Mesothelial cell of epicardium (in vitro differentiated cells): ENCODE measurements around the gene ACOXL. TPM values are rescaled to one million over a fixed set of nuclear protein-coding genes. Genes with fewer than 3 reads are reported as not detected.
"Not testable (repeated sequence)": the region's sequence is repeated elsewhere in the genome, so short reads cannot be mapped to it uniquely, and the experiment has no call there.

Experiments
- DNase-seq, 2 experiments: peaks; one replicate each; pipeline ENCODE4 v3.0.0; 2021; ENCODE audit warnings: low spot score in 2 of 2; ENCODE audit not compliant: unreplicated experiment in 2 of 2
- H3K27ac Mint-ChIP-seq: 2 replicates; pipeline ENCODE4 v1.8.0; 2021; ENCODE audit warnings: mixed read lengths
- H3K27me3 Mint-ChIP-seq: 2 replicates; pipeline ENCODE4 v1.8.0; 2021; ENCODE audit warnings: low read depth, mixed read lengths
- H3K36me3 Mint-ChIP-seq: 2 replicates; pipeline ENCODE4 v1.8.0; 2021; ENCODE audit warnings: mixed read lengths
- H3K4me1 Mint-ChIP-seq: 2 replicates; pipeline ENCODE4 v1.8.0; 2021; ENCODE audit warnings: mixed read lengths
- H3K4me3 Mint-ChIP-seq: 2 replicates; pipeline ENCODE4 v1.8.0; 2021; ENCODE audit warnings: mild to moderate bottlenecking, moderate library complexity, mixed read lengths
- H3K9me3 Mint-ChIP-seq: 2 replicates; pipeline ENCODE4 v1.8.0; 2021; ENCODE audit warnings: mixed read lengths
- CTCF ChIP-seq: fragments of 200-600 bp; sonication (generic); IDR thresholded peaks from one replicate; pipeline ENCODE4 v1.5.0; 2021; ENCODE audit warnings: antibody characterized with exemption; ENCODE audit not compliant: unreplicated experiment
- total RNA-seq: library from RNA; stranded (reverse); gene quantifications from 3 replicates; pipeline ENCODE4 v1.2.1, GENCODE V29; 2021

The ACOXL gene
- total RNA-seq, 1 donor from 2014 or later = 0.20 TPM

- Mint-ChIP-seq H3K9me3 (no peaks in the 10 kb centered on the region), H3K36me3 (no peaks in the 10 kb centered on the region), H3K4me1 (no peaks in the 10 kb centered on the region), H3K27me3 (peaks cover 19% of the 10 kb centered on the region), H3K4me3 (no peak overlapping the region), H3K27ac (no peak overlapping the region)
- no peak for DNase-seq
- TF ChIP-seq CTCF = no peak
These were observed 120.3 kb downstream of the ACOXL start for GRCh38 chr2:110852541-110853263.

DNA sequence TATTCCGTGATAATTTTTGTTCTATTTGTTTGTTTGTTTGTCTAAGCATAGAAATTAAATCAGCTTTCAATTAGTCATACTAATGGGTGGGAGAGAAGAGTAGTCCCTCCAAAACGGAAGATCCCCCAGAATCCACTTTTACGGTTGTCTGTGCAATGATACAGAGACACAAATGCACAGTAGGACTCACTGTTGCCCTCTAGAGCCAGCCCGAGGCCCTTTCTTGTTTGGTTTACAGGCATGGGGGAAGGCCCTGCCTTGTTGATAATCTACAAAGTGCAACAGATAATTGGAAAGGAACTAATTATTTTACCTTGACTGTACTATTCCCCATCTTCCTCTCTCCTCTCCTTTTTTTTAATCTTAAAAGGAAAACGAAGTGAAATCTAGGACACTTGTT lies 121.1 kb downstream of the ACOXL start:
- Mint-ChIP-seq H3K9me3 (no peaks in the 10 kb centered on the region), H3K36me3 (no peaks in the 10 kb centered on the region), H3K27ac (no peak overlapping the region), H3K4me1 (no peaks in the 10 kb centered on the region), H3K27me3 (peaks cover 23% of the 10 kb centered on the region), H3K4me3 (no peak overlapping the region)
- no peak for TF ChIP-seq CTCF
- no peak for DNase-seq

- H3K9me3 Mint-ChIP-seq = no peaks in the 10 kb centered on the region
- H3K36me3 Mint-ChIP-seq = no peaks in the 10 kb centered on the region
- H3K27me3 Mint-ChIP-seq = peaks cover 24% of the 10 kb centered on the region
- no peak overlapping the region for H3K27ac Mint-ChIP-seq
- no peak for DNase-seq
- no peak overlapping the region for H3K4me3 Mint-ChIP-seq
- no peak for TF ChIP-seq CTCF
- peaks cover under 1% of the 10 kb centered on the region for H3K4me1 Mint-ChIP-seq
These were observed 121.6 kb downstream of the ACOXL start for GRCh38 chr2:110853948-110854347.

GRCh38 chr2:110854355-110855081 lies 122.1 kb downstream of the ACOXL start:
- peaks cover 29% of the 10 kb centered on the region for H3K27me3 Mint-ChIP-seq
- no peak overlapping the region for H3K4me3 Mint-ChIP-seq
- H3K9me3 Mint-ChIP-seq = no peaks in the 10 kb centered on the region
- TF ChIP-seq CTCF = peak; percentile 17
- no peak for DNase-seq
- no peaks in the 10 kb centered on the region for H3K36me3 Mint-ChIP-seq
- H3K4me1 Mint-ChIP-seq = peaks cover 4% of the 10 kb centered on the region
- H3K27ac Mint-ChIP-seq = no peak overlapping the region

- H3K36me3 Mint-ChIP-seq, H3K4me3 Mint-ChIP-seq, H3K9me3 Mint-ChIP-seq, H3K27ac Mint-ChIP-seq, H3K4me1 Mint-ChIP-seq, DNase-seq: not testable (repeated sequence)
- H3K27me3 Mint-ChIP-seq = peaks cover 36% of the 10 kb centered on the region
These were observed 123.5 kb downstream of the ACOXL start for GRCh38 chr2:110855841-110856240.

GRCh38 chr2:110858135-110858725 lies 125.9 kb downstream of the ACOXL start:
- Mint-ChIP-seq H3K4me1 (peaks cover 4% of the 10 kb centered on the region), H3K27me3 (peaks cover 48% of the 10 kb centered on the region), H3K9me3 (no peaks in the 10 kb centered on the region), H3K27ac (no peak overlapping the region), H3K4me3 (no peak overlapping the region), H3K36me3 (no peaks in the 10 kb centered on the region)
- TF ChIP-seq CTCF = no peak
- no peak for DNase-seq
